OCI-LY7 (cell line): ENCODE results near the gene PALMD. TPM values are rescaled to one million over a fixed set of nuclear protein-coding genes. Genes with fewer than 3 reads are reported as not detected.

ENCODE experiments used
- BruUV-seq: library from RNA; stranded (reverse); fragments of 400-500 nt; replicated peaks from 2 replicates; lab custom pipeline; 2021; lab: Mats Ljungman, UMichigan
- CTCF ChIA-PET: fragments of 300-600 bp; sonication (Branson Sonifier 250); formaldehyde crosslinking; loops from one replicate; lab custom pipeline; 2022; ENCODE audit warnings: antibody characterized with exemption; ENCODE audit not compliant: unreplicated experiment; lab: Charles Lee
- POLR2A ChIA-PET: fragments of 300-600 bp; sonication (Branson Sonifier 250); formaldehyde crosslinking; loops from one replicate; lab custom pipeline; 2022; ENCODE audit warnings: antibody characterized with exemption; lab: Charles Lee
- DNase-seq: peaks from one replicate; pipeline ENCODE4 v3.0.0-alpha.2; 2015; ENCODE audit warnings: low spot score
- H2AFZ ChIP-seq: fragments of 200-600 bp; sonication (generic), shearing (Covaris generic); 2 replicates; pipeline ENCODE4 v1.6.1; 2014; ENCODE audit warnings: mild to moderate bottlenecking, antibody characterized with exemption, low read length, moderate library complexity
- H3K27ac ChIP-seq: fragments of 200-600 bp; sonication (generic); 2 replicates; pipeline ENCODE4 v1.5.1; 2014; ENCODE audit warnings: mixed run types, low read depth, mild to moderate bottlenecking, moderate library complexity, low read length, inconsistent platforms; ENCODE audit not compliant: poor library complexity, severe bottlenecking
- H3K36me3 ChIP-seq: fragments of 200-600 bp; sonication (generic); 2 replicates; pipeline ENCODE4 v1.6.1; 2014; ENCODE audit warnings: mild to moderate bottlenecking, antibody characterized with exemption, low read length, moderate library complexity, mixed read lengths; ENCODE audit not compliant: insufficient read depth
- H3K4me1 ChIP-seq: fragments of 200-600 bp; sonication (generic); 2 replicates; pipeline ENCODE4 v1.5.1; 2014; ENCODE audit warnings: mild to moderate bottlenecking, low read length; ENCODE audit not compliant: insufficient read depth, poor library complexity, severe bottlenecking
- H3K4me2 ChIP-seq: fragments of 200-600 bp; sonication (generic); 2 replicates; pipeline ENCODE4 v1.6.1; 2014; ENCODE audit warnings: mild to moderate bottlenecking, low read length
- H3K4me3 ChIP-seq: fragments of 200-600 bp; sonication (generic); 2 replicates; pipeline ENCODE4 v1.5.1; 2014; ENCODE audit warnings: mild to moderate bottlenecking, low read depth, low read length; ENCODE audit not compliant: poor library complexity, severe bottlenecking
- H3K79me2 ChIP-seq: fragments of 200-600 bp; sonication (generic); 2 replicates; pipeline ENCODE4 v1.6.1; 2016; ENCODE audit warnings: low read depth, mild to moderate bottlenecking, low read length, moderate library complexity, mixed read lengths; ENCODE audit not compliant: insufficient read depth
- H3K9me2 ChIP-seq: fragments of 200-600 bp; sonication (generic); 2 replicates; pipeline ENCODE4 v1.6.1; 2016; ENCODE audit warnings: mild to moderate bottlenecking, low read length, mixed read lengths; ENCODE audit not compliant: insufficient read depth
- H3K9me3 ChIP-seq: fragments of 200-600 bp; sonication (generic); 2 replicates; pipeline ENCODE4 v1.6.1; 2014; ENCODE audit warnings: mild to moderate bottlenecking, mixed run types, low read length, mixed read lengths
- H4K20me1 ChIP-seq: fragments of 200-600 bp; sonication (generic); 2 replicates; pipeline ENCODE4 v1.6.1; 2014; ENCODE audit warnings: mild to moderate bottlenecking, antibody characterized with exemption, low read length, moderate library complexity, mixed read lengths; ENCODE audit not compliant: insufficient read depth
- EZH2phosphoT487 ChIP-seq: fragments of 200-600 bp; sonication (generic); IDR thresholded peaks from 2 replicates; pipeline ENCODE4 v1.6.1; 2018; ENCODE audit warnings: low read depth, borderline replicate concordance, mild to moderate bottlenecking, mixed run types, antibody characterized with exemption, low read length, moderate library complexity, mixed read lengths
- intact Hi-C: fragments of 100-400 bp; cut with micrococcal nuclease; formaldehyde crosslinking; loops from one replicate; pipeline ENCODE4 v1.10.0; 2022; ENCODE audit not compliant: unreplicated experiment
- total RNA-seq, 2 experiments: library from RNA; depleted of rRNA in 1 of 2; stranded (reverse); fragments of >200 nt in 1 of 2; shearing (Covaris generic) in 1 of 2; gene quantifications; 2 replicates each; pipeline ENCODE4 v1.2.3, GENCODE V29; 2014 to 2022
- TF ChIP-seq, protein P1 (sequence below): fragments of 200-600 bp; sonication (generic); conservative IDR thresholded peaks from 2 replicates; pipeline ENCODE4 v1.5.1; 2014; ENCODE audit warnings: mild to moderate bottlenecking, antibody characterized with exemption, low read length, moderate library complexity, mixed read lengths

Gene PALMD
- total RNA-seq, 2 experiments from 2014 or later, result not detected

DNA sequence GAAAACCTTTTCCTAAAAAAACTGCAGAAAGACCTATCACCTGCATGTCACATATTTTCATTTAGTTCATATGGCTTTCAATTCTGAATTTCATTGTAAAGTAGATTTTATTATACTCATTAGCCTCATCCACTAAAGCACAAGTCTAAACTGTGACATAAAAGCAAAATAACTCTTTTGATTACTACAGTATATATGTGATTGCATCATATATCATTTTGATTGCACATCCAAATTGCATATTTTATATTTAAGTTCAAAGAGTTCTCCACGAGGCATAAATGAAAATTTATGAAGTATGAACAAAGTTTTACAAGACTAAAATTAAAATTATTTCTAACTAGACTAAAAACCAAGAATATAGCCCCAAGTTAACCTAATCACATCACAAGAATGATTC lies 19.3 kb downstream of the PALMD start:
- no peak overlapping the region for H3K4me2 ChIP-seq
- H3K9me2 ChIP-seq, result no peaks in the 10 kb centered on the region
- no peaks in the 10 kb centered on the region for H3K36me3 ChIP-seq
- BruUV-seq, result no TSS peak
- H3K9me3 ChIP-seq, result no peaks in the 10 kb centered on the region
- no peak for DNase-seq
- no peaks in the 10 kb centered on the region for H3K79me2 ChIP-seq
- POLR2A ChIA-PET, result no interaction called here
- intact Hi-C loops, result no loop called here
- H3K4me3 ChIP-seq, result no peak overlapping the region
- no peak overlapping the region for H2AFZ ChIP-seq
- CTCF ChIA-PET, result no interaction called here
- no peaks in the 10 kb centered on the region for H4K20me1 ChIP-seq
- H3K4me1 ChIP-seq, result no peaks in the 10 kb centered on the region
- H3K27ac ChIP-seq, result no peak overlapping the region
- TF ChIP-seq, protein P1, sequence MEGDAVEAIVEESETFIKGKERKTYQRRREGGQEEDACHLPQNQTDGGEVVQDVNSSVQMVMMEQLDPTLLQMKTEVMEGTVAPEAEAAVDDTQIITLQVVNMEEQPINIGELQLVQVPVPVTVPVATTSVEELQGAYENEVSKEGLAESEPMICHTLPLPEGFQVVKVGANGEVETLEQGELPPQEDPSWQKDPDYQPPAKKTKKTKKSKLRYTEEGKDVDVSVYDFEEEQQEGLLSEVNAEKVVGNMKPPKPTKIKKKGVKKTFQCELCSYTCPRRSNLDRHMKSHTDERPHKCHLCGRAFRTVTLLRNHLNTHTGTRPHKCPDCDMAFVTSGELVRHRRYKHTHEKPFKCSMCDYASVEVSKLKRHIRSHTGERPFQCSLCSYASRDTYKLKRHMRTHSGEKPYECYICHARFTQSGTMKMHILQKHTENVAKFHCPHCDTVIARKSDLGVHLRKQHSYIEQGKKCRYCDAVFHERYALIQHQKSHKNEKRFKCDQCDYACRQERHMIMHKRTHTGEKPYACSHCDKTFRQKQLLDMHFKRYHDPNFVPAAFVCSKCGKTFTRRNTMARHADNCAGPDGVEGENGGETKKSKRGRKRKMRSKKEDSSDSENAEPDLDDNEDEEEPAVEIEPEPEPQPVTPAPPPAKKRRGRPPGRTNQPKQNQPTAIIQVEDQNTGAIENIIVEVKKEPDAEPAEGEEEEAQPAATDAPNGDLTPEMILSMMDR, result no peak
- no peak for TF ChIP-seq EZH2phosphoT487

DNA sequence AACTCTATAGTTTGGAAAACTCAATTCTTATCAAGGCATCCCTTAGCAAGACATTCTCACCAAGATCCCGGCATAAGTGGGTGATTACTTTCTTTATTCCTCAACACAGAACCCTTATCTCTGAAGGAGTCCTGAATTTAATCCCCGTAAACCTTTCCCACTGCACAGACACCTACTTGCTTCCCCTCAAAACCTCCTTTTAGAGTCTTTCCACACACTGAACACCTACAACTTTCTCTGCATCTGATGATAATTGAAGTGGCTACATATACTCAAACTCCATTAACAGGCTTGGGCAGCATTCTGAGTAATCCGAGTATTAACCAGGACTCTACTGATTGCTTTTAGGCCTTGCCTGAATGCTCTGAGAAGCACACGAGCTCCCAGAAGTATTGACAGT lies 23.5 kb downstream of the PALMD start:
- H4K20me1 ChIP-seq, result no peaks in the 10 kb centered on the region
- H2AFZ ChIP-seq, result no peak overlapping the region
- H3K4me1 ChIP-seq, result no peaks in the 10 kb centered on the region
- POLR2A ChIA-PET, result interaction anchor here (0.6 to 1.0 kb wide), 2 partner anchors 17 to 44 kb away, joined by 3 read pairs; no protein-coding TSS in a partner anchor
- H3K4me3 ChIP-seq, result no peak overlapping the region
- H3K9me2 ChIP-seq, result no peaks in the 10 kb centered on the region
- DNase-seq, result no peak
- CTCF ChIA-PET, result no interaction called here
- intact Hi-C loops, result no loop called here
- no peaks in the 10 kb centered on the region for H3K9me3 ChIP-seq
- no TSS peak for BruUV-seq
- TF ChIP-seq, protein P1, result no peak
- TF ChIP-seq EZH2phosphoT487, result no peak
- H3K4me2 ChIP-seq, result no peak overlapping the region
- H3K79me2 ChIP-seq, result no peaks in the 10 kb centered on the region
- H3K27ac ChIP-seq, result no peak overlapping the region
- no peaks in the 10 kb centered on the region for H3K36me3 ChIP-seq

DNA sequence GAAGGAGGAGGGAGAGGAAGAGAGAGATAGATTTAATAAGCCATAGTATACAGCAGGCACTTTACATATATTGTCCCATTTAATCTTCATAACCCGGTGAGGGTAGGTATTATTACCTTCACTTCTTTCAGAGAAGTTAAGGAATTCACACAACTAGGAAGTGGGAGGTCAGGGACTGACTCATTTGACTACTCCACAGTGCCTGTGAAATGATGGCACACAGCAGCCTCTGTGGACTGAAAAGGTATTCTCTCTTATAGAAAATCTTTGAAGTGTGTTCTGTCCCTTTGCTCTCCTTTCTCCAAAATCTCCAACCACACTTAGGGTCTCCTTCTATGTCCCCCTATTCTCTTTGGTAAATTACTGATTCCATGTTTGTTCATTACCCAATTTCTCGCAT lies 23.9 kb downstream of the PALMD start:
- Histone ChIP-seq H3K4me3 (no peak overlapping the region), H2AFZ (no peak overlapping the region), H3K36me3 (no peaks in the 10 kb centered on the region), H3K79me2 (no peaks in the 10 kb centered on the region), H3K4me1 (no peaks in the 10 kb centered on the region), H3K27ac (no peak overlapping the region), H3K4me2 (no peak overlapping the region), H3K9me3 (no peaks in the 10 kb centered on the region), H3K9me2 (no peaks in the 10 kb centered on the region), H4K20me1 (no peaks in the 10 kb centered on the region)
- ChIA-PET CTCF (no interaction called here), POLR2A (interaction anchor here (0.6 to 1.0 kb wide), 2 partner anchors 18 to 45 kb away, joined by 3 read pairs; no protein-coding TSS in a partner anchor)
- intact Hi-C loops, result no loop called here
- no peak for DNase-seq
- TF ChIP-seq, protein P1, result no peak
- no peak for TF ChIP-seq EZH2phosphoT487
- no TSS peak for BruUV-seq
